Muscle of leg (tissue), 11 donors: ENCODE data around the gene SRC. TPM values are rescaled to one million over a fixed set of nuclear protein-coding genes. Genes with fewer than 3 reads are reported as not detected.
"Not testable (repeated sequence)": the region's sequence is repeated elsewhere in the genome, so short reads cannot be mapped to it uniquely, and the experiment has no call there.

Source experiments
- DNase-seq: peaks from one replicate; pipeline ENCODE4 v3.0.0; 2013
- H3K27ac ChIP-seq: one replicate; pipeline ENCODE4 v1.5.1; 2013; ENCODE audit warnings: mild to moderate bottlenecking, low read length, control low read depth
- H3K27me3 ChIP-seq: one replicate; pipeline ENCODE4 v1.6.1; 2013; ENCODE audit warnings: low read length; ENCODE audit not compliant: control insufficient read depth, insufficient read depth
- H3K36me3 ChIP-seq: one replicate; pipeline ENCODE4 v1.6.1; 2013; ENCODE audit warnings: low read length; ENCODE audit not compliant: control insufficient read depth, insufficient read depth
- H3K4me1 ChIP-seq: one replicate; pipeline ENCODE4 v1.6.1; 2013; ENCODE audit warnings: low read length; ENCODE audit not compliant: control insufficient read depth, insufficient read depth
- H3K4me3 ChIP-seq: one replicate; pipeline ENCODE4 v1.5.1; 2013; ENCODE audit warnings: low read length, control low read depth
- H3K9me3 ChIP-seq: replicated peaks from 2 replicates; pipeline ENCODE4 v1.6.1; 2013; ENCODE audit warnings: low read depth, low read length; ENCODE audit not compliant: control insufficient read depth
- WGBS: methylation state at CpG from one replicate; pipeline ENCODE4 v1.1.5; 2013; ENCODE audit warnings: missing lambda C conversion rate; ENCODE audit not compliant: insufficient coverage; 5-methylcytosine and 5-hydroxymethylcytosine counted together
- polyA plus RNA-seq, 8 donors: library from polyadenylated mRNA; unstranded; fragments of 120-200 nt; gene quantifications; one replicate each; pipeline versions ENCODE4 v1.2.1 to v1.2.3, GENCODE V29; 2013; ENCODE audit warnings: inconsistent platforms in 1 of 8, low replicate concordance in 1 of 8; ENCODE audit not compliant: insufficient read length in 8 of 8, insufficient read depth in 1 of 8
- total RNA-seq: library from RNA; stranded (reverse); fragments of 120-200 nt; gene quantifications from one replicate; pipeline ENCODE4 v1.2.4, GENCODE V29; 2013

SRC gene
- total and polyA plus RNA-seq, 9 donors = 8.6 to 25.4 (median 16.6) TPM

GRCh38 chr20:37363221-37364012, 17.5 kb downstream of the SRC start:
- H3K4me3 ChIP-seq = no peak overlapping the region
- 90% methylated on average over 14 of the region's 24 CpGs for WGBS
- H3K27me3 ChIP-seq = no peaks in the 10 kb centered on the region
- H3K9me3 ChIP-seq = no peaks in the 10 kb centered on the region
- no peak for DNase-seq
- peaks cover 19% of the 10 kb centered on the region for H3K36me3 ChIP-seq
- H3K27ac ChIP-seq = no peak overlapping the region
- peaks cover 19% of the 10 kb centered on the region for H3K4me1 ChIP-seq

- WGBS = 85% methylated on average over 18 of the region's 21 CpGs
- peaks cover 10% of the 10 kb centered on the region for H3K4me1 ChIP-seq
- H3K9me3 ChIP-seq = no peaks in the 10 kb centered on the region
- no peak overlapping the region for H3K27ac ChIP-seq
- peaks cover 19% of the 10 kb centered on the region for H3K36me3 ChIP-seq
- H3K4me3 ChIP-seq = no peak overlapping the region
- no peak for DNase-seq
- H3K27me3 ChIP-seq = no peaks in the 10 kb centered on the region
Measured at GRCh38 chr20:37364013-37364926, 18.3 kb downstream of the SRC start.

- Histone ChIP-seq H3K27ac (no peak overlapping the region), H3K4me3 (no peak overlapping the region), H3K4me1 (peaks cover 5% of the 10 kb centered on the region), H3K36me3 (peaks cover 19% of the 10 kb centered on the region), H3K27me3 (no peaks in the 10 kb centered on the region), H3K9me3 (no peaks in the 10 kb centered on the region)
- 93% methylated on average over 2 of the region's 3 CpGs for WGBS
- DNase-seq = no peak
Measured at GRCh38 chr20:37364927-37365272, 19.0 kb downstream of the SRC start.

- DNase-seq = peak; percentile 53
- Histone ChIP-seq H3K27me3 (no peaks in the 10 kb centered on the region), H3K27ac (no peak overlapping the region), H3K4me3 (no peak overlapping the region), H3K9me3 (no peaks in the 10 kb centered on the region), H3K4me1 (peaks cover 2% of the 10 kb centered on the region), H3K36me3 (peaks cover 19% of the 10 kb centered on the region)
- WGBS = 83% methylated on average over 1 of the region's 6 CpGs
Measured at GRCh38 chr20:37365760-37366638, 20.1 kb downstream of the SRC start.

GRCh38 chr20:37366743-37367142, 20.8 kb downstream of the SRC start:
- Histone ChIP-seq H3K9me3 (no peaks in the 10 kb centered on the region), H3K36me3 (peaks cover 19% of the 10 kb centered on the region), H3K4me3 (no peak overlapping the region), H3K27ac (no peak overlapping the region), H3K27me3 (no peaks in the 10 kb centered on the region), H3K4me1 (peaks cover 2% of the 10 kb centered on the region)
- DNase-seq = peak; percentile 48
- no CpG with 5 or more reads among the region's 2 CpGs for WGBS

- H3K9me3 ChIP-seq = no peaks in the 10 kb centered on the region
- no peak overlapping the region for H3K4me3 ChIP-seq
- H3K27ac ChIP-seq = no peak overlapping the region
- peaks cover 10% of the 10 kb centered on the region for H3K36me3 ChIP-seq
- 93% methylated on average over 2 of the region's 8 CpGs for WGBS
- DNase-seq = no peak
- no peaks in the 10 kb centered on the region for H3K4me1 ChIP-seq
- no peaks in the 10 kb centered on the region for H3K27me3 ChIP-seq
Measured at GRCh38 chr20:37369846-37370245, 23.9 kb downstream of the SRC start.

GRCh38 chr20:37371845-37372244, 25.9 kb downstream of the SRC start:
- H3K36me3 ChIP-seq, DNase-seq, H3K9me3 ChIP-seq, H3K4me3 ChIP-seq, H3K4me1 ChIP-seq, H3K27me3 ChIP-seq, H3K27ac ChIP-seq: not testable (repeated sequence)
- WGBS = no CpG with 5 or more reads among the region's 9 CpGs

GRCh38 chr20:37372441-37372840, 26.5 kb downstream of the SRC start:
- DNase-seq = no peak
- Histone ChIP-seq H3K9me3 (no peaks in the 10 kb centered on the region), H3K4me3 (no peak overlapping the region), H3K27ac (no peak overlapping the region), H3K27me3 (no peaks in the 10 kb centered on the region), H3K36me3 (peaks cover 7% of the 10 kb centered on the region), H3K4me1 (no peaks in the 10 kb centered on the region)
- WGBS = no CpG with 5 or more reads among the region's 3 CpGs

GRCh38 chr20:37373020-37373598, 27.2 kb downstream of the SRC start:
- Histone ChIP-seq H3K4me3 (no peak overlapping the region), H3K4me1 (no peaks in the 10 kb centered on the region), H3K27ac (no peak overlapping the region), H3K36me3 (peaks cover 7% of the 10 kb centered on the region), H3K9me3 (no peaks in the 10 kb centered on the region), H3K27me3 (no peaks in the 10 kb centered on the region)
- DNase-seq = no peak
- 81% methylated on average over 2 of the region's 10 CpGs for WGBS
